ENCODE measurements around the gene LRRK1.

Gene LRRK1

DNA sequence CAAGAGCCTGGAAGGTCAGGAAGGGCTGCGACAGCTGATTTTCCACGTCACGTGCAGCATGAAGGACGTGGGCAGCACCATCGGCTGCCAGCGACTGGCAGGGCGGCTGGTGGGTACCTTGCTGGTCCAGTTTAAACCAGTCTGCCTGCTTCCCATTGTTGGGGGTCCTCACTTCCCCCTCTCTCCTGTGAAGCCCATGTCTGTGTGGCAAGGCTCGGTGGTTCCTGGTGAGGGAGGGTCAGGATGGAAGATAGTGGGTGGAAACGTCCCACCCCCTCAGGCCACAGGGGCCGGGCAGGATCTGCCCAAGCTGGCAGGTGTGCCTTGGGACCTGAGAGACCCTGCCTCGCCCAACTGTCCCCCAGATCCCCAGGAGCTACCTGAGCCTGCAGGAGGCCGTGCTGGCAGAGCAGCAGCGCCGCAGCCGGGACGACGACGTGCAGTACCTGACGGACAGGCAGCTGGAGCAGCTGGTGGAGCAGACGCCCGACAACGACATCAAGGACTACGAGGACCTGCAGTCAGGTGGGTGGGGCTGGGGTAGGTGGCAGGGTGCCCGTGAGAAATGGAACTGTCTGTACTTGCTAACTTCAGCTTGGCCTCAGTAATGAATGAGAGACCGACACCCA is 108.2 kb downstream of the LRRK1 start:
- Histone ChIP-seq H3K4me3 (ENCODE audit: low read depth, low read length, poor library complexity, severe bottlenecking) (no peak overlapping the region), H3K27me3 (ENCODE audit: insufficient read depth, low read length) (no peaks in the 10 kb centered on the region), H3K4me1 (ENCODE audit: insufficient read depth, low read length, severe bottlenecking) (no peaks in the 10 kb centered on the region), H3K27ac (ENCODE audit: low read depth, low read length, poor library complexity, severe bottlenecking) (no peak overlapping the region), H3F3A (ENCODE audit: insufficient read depth, low read length) (no peaks in the 10 kb centered on the region), H3K9ac (ENCODE audit: low read length) (no peak overlapping the region), H3K9me2 (ENCODE audit: low read depth, low read length) (no peaks in the 10 kb centered on the region), H3K79me2 (ENCODE audit: insufficient read depth, low read length) (no peaks in the 10 kb centered on the region), H3K9me3 (ENCODE audit: low read length) (no peaks in the 10 kb centered on the region), H3K4me2 (ENCODE audit: low read length) (no peak overlapping the region), H3K36me3 (ENCODE audit: insufficient read depth, low read length) (peaks cover 100% of the 10 kb centered on the region), H2AFZ (ENCODE audit: low read length) (no peak overlapping the region), H4K20me1 (ENCODE audit: insufficient read depth, low read length) (no peaks in the 10 kb centered on the region)
- TF ChIP-seq EZH2 (IDR thresholded peaks at IDR 0.05; ENCODE audit: borderline replicate concordance, low read length): no peak
- TF ChIP-seq, protein P1, sequence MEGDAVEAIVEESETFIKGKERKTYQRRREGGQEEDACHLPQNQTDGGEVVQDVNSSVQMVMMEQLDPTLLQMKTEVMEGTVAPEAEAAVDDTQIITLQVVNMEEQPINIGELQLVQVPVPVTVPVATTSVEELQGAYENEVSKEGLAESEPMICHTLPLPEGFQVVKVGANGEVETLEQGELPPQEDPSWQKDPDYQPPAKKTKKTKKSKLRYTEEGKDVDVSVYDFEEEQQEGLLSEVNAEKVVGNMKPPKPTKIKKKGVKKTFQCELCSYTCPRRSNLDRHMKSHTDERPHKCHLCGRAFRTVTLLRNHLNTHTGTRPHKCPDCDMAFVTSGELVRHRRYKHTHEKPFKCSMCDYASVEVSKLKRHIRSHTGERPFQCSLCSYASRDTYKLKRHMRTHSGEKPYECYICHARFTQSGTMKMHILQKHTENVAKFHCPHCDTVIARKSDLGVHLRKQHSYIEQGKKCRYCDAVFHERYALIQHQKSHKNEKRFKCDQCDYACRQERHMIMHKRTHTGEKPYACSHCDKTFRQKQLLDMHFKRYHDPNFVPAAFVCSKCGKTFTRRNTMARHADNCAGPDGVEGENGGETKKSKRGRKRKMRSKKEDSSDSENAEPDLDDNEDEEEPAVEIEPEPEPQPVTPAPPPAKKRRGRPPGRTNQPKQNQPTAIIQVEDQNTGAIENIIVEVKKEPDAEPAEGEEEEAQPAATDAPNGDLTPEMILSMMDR (IDR thresholded peaks at IDR 0.05; ENCODE audit: low read length): no peak

DNA sequence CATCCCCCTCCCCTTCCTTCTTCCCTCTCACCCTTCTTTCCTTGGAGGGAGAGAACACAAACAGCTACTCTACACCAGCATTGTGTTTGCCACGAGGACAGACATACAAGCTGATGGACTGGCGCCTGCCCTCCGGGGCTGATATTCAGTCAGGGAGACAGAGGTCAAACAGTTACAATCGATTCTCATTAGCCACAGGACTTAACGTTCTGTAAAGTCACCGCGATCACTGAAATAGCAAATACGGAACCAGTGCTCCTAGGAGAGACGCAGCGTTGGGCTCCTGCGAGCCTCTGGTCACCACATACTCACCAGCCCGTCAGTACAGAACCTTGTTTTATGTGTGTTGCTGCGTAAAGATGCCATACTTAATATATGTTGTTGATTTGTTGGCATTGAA is 108.8 kb downstream of the LRRK1 start:
- Histone ChIP-seq H3K9ac (ENCODE audit: low read length) (no peak overlapping the region), H3K79me2 (ENCODE audit: insufficient read depth, low read length) (no peaks in the 10 kb centered on the region), H2AFZ (ENCODE audit: low read length) (no peak overlapping the region), H3K27ac (ENCODE audit: low read depth, low read length, poor library complexity, severe bottlenecking) (no peak overlapping the region), H3F3A (ENCODE audit: insufficient read depth, low read length) (no peaks in the 10 kb centered on the region), H3K36me3 (ENCODE audit: insufficient read depth, low read length) (peaks cover 100% of the 10 kb centered on the region), H3K4me3 (ENCODE audit: low read depth, low read length, poor library complexity, severe bottlenecking) (no peak overlapping the region), H3K9me2 (ENCODE audit: low read depth, low read length) (no peaks in the 10 kb centered on the region), H3K4me2 (ENCODE audit: low read length) (no peak overlapping the region), H4K20me1 (ENCODE audit: insufficient read depth, low read length) (no peaks in the 10 kb centered on the region), H3K27me3 (ENCODE audit: insufficient read depth, low read length) (no peaks in the 10 kb centered on the region), H3K4me1 (ENCODE audit: insufficient read depth, low read length, severe bottlenecking) (no peaks in the 10 kb centered on the region), H3K9me3 (ENCODE audit: low read length) (peaks cover 3% of the 10 kb centered on the region)
- no peak for TF ChIP-seq EZH2 (IDR thresholded peaks at IDR 0.05; ENCODE audit: borderline replicate concordance, low read length)
- TF ChIP-seq, protein P1 (IDR thresholded peaks at IDR 0.05; ENCODE audit: low read length): no peak

DNA sequence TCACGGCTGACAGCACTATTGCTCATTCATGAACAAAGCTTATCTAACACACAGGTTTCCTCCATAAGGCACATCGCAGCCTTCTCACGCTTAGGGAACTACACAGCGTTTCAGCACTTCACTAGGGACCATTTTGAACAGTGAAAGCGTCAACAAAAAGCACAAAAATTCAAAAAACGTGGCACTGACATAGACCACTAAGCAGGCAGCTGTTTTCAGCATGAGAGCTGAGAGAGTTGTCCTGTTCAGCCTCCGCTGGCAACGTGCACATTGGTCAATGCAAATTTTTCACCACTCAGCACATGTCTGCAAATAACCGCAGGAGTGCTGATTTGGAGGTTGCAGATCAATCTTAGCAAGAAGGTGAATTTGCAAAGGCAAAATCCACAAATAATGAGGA is 109.2 kb downstream of the LRRK1 start:
- no peak overlapping the region for H3K27ac ChIP-seq (ENCODE audit: low read depth, low read length, poor library complexity, severe bottlenecking)
- H3K4me2 ChIP-seq (ENCODE audit: low read length): no peak overlapping the region
- no peaks in the 10 kb centered on the region for H3K27me3 ChIP-seq (ENCODE audit: insufficient read depth, low read length)
- peaks cover 7% of the 10 kb centered on the region for H3K9me3 ChIP-seq (ENCODE audit: low read length)
- no peaks in the 10 kb centered on the region for H3K4me1 ChIP-seq (ENCODE audit: insufficient read depth, low read length, severe bottlenecking)
- H3K9ac ChIP-seq (ENCODE audit: low read length): no peak overlapping the region
- H3K36me3 ChIP-seq (ENCODE audit: insufficient read depth, low read length): peaks cover 100% of the 10 kb centered on the region
- no peaks in the 10 kb centered on the region for H3F3A ChIP-seq (ENCODE audit: insufficient read depth, low read length)
- no peak overlapping the region for H2AFZ ChIP-seq (ENCODE audit: low read length)
- no peaks in the 10 kb centered on the region for H4K20me1 ChIP-seq (ENCODE audit: insufficient read depth, low read length)
- TF ChIP-seq EZH2 (IDR thresholded peaks at IDR 0.05; ENCODE audit: borderline replicate concordance, low read length): no peak
- TF ChIP-seq, protein P1 (IDR thresholded peaks at IDR 0.05; ENCODE audit: low read length): no peak
- H3K4me3 ChIP-seq (ENCODE audit: low read depth, low read length, poor library complexity, severe bottlenecking): no peak overlapping the region
- no peaks in the 10 kb centered on the region for H3K9me2 ChIP-seq (ENCODE audit: low read depth, low read length)
- H3K79me2 ChIP-seq (ENCODE audit: insufficient read depth, low read length): no peaks in the 10 kb centered on the region
